Activated naive CD4-positive, alpha-beta T cell treated with Interleukin-2 at 50 U/mL for 16 hours (primary cell): ENCODE results near the gene CMTM8.

Experiments used
- DNase-seq: peaks from one replicate; pipeline ENCODE4 v3.0.0-alpha.2; 2020

Gene CMTM8

DNA sequence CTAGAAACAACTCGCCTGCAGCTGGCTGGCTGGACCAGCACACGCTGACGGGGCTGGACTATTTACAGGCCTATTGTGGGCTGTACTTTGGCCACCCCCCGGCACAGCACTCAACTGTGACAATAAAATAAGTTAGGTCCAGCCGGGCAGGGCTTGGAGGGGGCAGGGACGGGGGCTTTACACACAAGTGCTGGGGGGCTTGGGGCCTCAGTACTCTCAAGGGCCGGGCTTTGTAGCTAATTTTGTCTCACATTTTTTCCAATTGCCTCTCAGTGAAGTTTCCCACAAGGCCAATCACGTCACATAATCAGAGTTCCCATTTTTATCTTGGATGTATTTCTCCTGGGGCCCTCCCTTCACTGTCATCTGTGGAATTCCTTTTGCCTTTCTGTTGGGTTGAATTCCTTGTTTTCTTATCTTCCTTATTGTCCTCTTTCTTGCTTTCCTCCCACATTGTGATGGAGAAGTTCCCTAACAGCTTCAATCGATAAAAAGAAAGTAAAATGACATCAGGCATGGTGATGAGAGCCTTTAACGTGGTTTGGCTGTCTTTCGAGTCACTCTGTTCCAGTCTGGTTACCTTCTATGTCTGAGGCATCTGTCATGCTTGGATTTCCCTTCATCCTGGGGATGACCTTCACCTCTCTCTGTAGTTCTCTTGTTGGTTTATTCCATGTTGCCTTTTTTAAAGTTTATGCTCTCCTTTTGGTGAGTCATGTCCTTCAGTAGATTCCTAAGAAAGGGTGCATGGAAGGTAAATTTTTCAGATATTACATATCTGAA is 109.1 kb downstream of the CMTM8 start:
- no peak for DNase-seq

GRCh38 chr3:32349184-32349583 is 110.7 kb downstream of the CMTM8 start:
- no peak for DNase-seq

DNA sequence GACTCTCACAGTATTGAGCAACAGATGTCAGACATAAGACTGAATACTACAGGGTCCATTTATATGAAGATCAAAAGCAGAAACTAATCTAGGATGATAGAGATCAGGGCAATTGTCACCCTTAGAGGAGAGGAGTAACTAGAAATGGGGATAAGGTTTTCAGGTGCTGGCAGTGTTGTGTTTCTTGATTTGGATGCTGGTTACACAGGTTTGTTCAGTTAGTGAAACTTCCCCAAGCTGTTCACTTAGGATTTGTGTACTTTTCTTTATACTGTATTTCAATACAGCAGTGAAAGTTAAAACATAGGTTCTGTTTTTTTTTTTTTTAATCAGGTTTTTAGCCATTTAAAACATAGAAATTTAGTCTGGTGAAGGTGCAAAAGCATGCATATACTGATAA is 114.1 kb downstream of the CMTM8 start:
- no peak for DNase-seq

- no peak for DNase-seq
Measured at GRCh38 chr3:32353351-32353750, 114.9 kb downstream of the CMTM8 start.

GRCh38 chr3:32354362-32354778 is 115.9 kb downstream of the CMTM8 start:
- DNase-seq = no peak

DNA sequence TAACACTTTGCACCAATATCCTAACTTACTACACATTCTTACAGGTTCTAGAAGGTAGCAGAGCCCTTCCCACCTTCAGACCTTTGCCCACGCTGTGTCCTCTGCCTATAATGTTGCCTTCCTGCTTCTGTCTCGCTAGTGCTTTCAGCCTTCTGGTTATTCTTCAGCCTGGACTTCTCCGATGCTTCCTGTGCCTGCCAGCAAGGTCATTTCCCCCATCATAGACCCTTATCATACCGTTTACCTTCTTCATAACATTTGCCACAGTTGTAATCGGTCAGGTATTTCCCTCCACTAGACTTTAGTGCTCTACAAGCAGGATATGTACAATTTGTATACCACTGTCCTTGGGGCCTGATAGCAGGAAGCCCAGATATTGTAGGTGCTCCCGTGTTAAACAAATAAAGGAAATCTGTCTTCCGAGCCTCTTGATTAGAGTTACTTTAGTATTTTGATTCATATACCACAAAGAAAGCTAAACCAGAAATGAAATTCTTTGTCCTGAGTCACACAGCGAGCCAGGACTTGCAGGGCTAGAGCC is 117.3 kb downstream of the CMTM8 start:
- no peak for DNase-seq

DNA sequence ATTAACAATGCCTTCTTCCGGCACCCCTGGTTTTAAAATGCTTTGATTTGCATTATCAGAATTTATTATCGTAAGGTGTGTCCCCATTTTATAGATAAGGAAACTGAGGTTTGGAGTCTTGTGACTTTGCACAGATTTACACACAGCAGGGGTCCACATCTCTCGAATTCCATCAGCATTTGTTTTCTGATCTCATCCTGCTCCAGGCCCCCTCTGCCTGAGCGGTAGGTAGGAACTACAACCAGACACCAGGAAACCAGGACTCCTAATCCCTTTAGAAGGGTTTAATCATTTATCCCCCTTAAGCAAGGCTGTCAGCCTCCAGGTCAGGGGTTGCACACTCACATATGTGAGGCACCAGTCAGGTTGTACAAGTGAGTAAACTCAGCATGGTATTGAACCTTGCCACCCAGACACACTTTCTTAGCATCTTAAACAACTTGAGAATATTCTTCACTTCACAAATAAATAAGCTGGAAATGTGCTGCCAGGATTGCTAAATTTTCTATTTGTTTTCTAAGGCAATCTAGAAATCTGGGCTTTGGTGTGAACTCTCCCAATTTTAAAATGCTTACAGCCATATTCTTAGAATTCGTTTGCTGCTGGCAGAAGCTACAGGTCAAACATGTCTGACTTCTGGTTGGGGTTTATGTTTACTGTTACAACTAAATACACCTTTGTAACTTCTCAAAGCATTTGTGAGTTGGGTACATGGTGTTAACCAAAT is 121.4 kb downstream of the CMTM8 start:
- no peak for DNase-seq

DNA sequence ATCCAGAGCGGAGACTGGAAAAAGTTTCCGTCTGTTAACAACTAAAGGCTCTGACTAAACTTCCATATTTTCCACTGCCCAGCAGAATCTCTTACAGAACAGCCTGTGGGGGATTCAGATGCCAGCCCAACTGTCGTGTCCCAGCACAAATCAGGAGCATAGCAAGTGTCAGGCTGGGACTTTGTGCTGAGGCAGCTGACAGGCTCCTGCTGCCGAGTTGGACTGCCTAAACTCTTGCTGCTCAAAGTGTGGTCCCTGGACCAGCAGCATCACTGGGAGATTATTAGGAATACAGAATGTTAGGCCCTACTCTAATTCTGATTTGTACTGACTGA is 122.0 kb downstream of the CMTM8 start:
- DNase-seq = no peak

DNA sequence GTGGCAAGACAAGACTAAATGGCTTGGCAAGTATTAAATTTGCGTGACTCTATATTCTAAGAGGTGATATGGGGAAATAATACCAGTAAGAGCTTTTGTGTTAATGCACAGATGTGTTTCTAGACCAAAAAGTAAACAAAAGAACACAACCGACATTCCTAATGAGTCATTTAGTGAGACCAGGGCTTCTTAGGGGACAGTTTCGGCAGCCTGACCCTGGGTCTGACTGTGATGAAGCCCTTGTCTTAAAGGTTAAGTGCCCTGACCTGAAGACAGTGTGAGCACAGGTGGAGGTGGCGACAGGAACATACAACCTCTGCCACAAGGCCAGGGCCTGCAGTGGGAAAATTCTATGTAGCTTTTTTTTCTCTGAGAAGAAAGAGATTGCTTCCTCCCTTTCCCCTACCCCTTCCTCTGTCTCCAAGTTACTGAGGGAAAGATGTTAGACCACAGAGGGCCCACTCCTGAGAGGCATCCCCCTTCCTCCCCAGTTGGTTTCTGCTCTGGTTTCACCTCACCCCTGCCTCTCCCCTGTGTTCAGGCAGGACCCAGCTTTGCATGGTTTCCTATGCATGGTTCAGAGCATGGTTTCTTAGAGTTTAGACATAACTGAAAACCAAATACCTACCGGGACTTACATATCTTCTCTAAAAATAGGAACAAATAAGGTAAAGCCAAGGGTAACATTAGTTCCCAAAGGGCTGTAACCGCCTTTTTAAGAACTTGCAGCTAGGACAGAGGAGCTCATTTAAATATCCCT is 128.3 kb downstream of the CMTM8 start:
- DNase-seq = no peak

GRCh38 chr3:32367442-32367841 is 129.0 kb downstream of the CMTM8 start:
- no peak for DNase-seq

DNA sequence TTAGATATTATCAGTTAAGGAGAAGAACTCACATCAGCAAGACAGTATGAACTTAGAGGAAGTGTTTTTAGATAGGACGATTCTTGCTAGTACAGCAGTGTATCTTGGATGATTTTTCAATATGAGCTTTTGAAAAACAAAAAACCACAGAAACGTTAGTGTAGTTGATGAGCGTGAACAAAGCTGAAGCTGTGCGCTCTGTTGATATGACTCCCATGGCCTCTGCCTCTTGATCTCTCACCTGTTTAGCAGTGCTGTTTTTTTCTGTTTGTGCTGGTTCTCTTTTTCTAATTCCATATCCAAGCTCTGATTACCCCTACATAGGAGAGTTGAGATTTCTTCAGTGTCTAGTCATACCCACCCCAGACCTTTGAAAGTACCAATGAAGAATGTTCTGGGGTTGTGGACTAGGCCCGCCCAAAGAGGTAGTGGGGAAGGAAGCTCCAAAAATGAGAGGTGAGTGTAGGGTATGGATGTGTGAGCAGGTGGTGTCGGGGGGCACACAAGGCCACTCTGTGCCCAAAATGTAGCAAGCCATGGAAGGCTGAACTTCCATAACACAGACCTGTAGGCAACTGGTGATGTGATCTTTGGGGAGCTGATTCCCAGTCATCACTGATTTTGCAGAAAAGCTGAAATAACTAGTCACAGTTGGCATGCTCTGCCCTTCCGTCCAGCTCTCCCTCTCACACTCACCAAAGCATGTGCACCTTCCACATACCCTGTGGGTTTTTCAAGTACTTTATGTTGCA is 133.2 kb downstream of the CMTM8 start:
- DNase-seq = no peak

- DNase-seq = no peak
Measured at GRCh38 chr3:32372213-32372490, 133.7 kb downstream of the CMTM8 start.

GRCh38 chr3:32373276-32373675 is 134.8 kb downstream of the CMTM8 start:
- DNase-seq = no peak

DNA sequence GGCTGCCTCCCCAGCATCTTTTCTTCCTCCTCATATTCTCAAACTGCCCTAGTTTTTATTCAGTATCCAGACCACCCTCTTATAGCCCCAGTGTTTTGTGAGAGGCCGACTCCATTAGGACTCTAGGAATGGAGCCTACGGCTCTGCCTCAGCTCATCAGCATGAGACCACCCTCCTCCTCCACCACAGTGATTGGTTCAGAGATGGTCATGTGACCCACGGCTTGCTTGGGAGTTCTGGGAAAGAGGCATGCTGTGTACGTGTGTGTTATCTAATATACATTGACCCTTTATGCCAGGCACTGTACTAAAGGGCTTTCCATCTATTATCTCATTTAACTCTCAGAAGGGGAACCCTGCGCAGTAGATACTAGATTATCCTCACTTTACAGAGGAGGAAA is 135.4 kb downstream of the CMTM8 start:
- no peak for DNase-seq

DNA sequence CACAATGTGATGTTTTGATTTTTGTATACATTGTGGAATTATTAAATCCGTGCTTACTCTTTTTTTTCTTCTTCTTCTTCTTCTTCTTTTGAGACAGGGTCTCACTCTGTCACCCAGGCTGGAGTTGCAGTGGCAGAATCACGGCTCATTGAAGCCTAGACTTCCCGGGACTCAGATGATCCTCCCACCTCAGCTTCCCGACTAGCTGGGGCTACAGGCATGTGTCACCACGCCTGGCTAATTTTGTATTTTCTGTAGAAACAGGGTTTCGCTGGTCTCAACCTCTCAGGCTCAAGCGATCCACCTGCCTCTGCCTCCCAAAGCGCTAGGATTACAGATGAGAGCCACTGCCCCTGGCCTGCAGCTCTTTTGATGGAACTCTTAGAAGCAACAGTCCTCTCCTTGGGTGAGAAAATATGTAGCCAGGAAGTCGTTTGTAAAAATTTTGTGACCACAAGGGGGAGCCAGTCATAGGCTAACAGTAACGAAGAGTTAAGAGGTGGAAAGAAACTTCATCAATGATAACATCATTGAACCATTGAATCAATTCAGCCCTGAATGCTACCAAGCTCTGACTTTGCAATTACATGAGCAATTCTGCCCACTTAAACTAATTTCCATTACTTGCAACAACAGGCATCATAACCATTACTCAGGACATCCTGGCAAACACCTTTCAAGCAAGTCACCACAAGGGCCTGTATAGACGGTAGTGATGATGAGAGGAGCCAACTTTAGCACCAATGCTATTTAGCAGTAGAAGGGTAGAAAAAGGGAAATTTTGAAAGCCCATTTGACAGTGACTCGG is 136.5 kb downstream of the CMTM8 start:
- peak; percentile 56 for DNase-seq

GRCh38 chr3:32375596-32375930 is 137.1 kb downstream of the CMTM8 start:
- DNase-seq = no peak

GRCh38 chr3:32376115-32376514 is 137.6 kb downstream of the CMTM8 start:
- no peak for DNase-seq

- no peak for DNase-seq
Measured at GRCh38 chr3:32379831-32380500, 141.5 kb downstream of the CMTM8 start.

GRCh38 chr3:32381922-32382321 is 143.4 kb downstream of the CMTM8 start:
- DNase-seq = no peak

DNA sequence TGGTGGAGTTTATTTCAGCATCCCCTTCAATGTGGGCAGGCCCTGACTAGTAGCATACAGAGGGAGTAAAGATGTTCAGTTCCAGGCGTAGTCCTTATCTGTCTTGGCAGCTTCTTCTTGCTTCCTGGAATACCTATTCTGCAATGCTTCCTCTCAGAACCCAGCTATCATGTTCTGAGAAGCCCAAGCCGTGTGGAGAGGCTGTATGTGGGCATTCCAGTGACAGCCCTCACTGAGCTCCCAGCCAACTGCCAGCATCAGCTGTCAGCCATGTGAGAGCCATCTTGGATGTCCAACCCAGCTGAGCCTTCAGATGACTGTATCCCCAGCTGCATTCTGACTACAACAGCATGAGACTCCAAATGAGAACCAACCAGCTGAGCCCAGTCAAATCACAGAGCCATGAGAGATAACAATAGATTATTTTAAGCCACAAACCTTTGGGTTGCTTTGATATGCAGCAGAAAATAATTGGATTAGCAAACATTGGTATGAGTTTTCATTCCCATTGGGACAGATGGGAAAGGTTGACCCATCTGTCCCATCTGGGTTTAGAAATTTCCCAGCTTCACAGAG is 144.7 kb downstream of the CMTM8 start:
- DNase-seq = no peak

- no peak for DNase-seq
Measured at GRCh38 chr3:32384938-32385337, 146.5 kb downstream of the CMTM8 start.
